GM18951 (cell line): ENCODE measurements around the gene SOAT2.

Source experiments
- POLR2A ChIP-seq: IDR thresholded peaks from 4 replicates; pipeline ENCODE4 v1.6.1; 2011; ENCODE audit warnings: mild to moderate bottlenecking; ENCODE audit not compliant: insufficient read length, insufficient read depth; ENCODE audit errors: extremely low read depth
- in situ Hi-C: fragments of 300-500 bp; cut with MboI; formaldehyde crosslinking; loops from one replicate; pipeline ENCODE4 v1.12.0; 2022; ENCODE audit warnings: low sequenced_read_pairs, mixed read lengths, inconsistent platforms; ENCODE audit not compliant: unreplicated experiment

Gene SOAT2

DNA sequence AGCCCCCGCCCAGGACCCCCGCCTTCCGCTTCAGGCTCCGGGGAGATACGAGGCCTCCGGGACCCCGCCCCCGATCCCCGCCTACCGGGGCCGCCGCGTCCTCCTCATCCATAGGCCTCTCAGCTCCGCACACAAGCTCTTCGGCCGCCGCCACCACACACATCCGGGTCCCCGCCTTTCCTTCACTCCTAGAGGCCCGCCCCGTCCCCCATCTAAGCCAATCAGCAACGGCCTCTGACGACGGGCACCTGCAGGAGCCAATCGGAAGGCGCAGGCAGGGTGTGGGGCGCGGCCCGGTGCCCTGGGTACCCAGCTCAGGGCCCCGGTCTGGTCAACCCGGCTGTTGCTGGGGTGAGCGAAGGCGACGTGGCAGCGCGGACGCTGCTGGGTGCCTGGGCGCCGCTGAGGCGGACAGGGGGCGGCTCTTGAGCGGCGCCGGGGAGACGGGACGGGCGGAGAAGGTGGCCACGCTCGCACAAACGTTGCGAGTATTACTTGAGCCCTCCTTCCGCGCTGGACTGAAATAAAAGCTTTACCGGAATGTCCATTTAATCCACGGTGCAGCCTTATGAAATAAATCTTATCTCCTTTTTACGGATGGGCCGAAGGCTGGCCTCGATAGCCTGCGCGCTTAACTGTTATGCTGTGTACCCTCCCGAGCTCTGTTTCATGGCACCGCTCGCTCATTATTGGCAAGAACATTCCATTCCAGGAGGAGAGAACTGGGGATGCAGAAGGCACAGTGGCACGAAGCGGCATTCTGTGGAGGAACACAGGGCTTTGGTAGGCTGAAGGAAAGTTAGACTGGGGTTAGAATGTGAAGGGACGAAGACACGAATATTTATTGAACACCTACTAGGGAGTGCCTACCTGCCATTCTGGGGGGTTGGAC lies 23.8 kb upstream of the SOAT2 start, which contains the start of gene SPRYD3:
Gene SPRYD3 (minus strand): TSS at position 165 of the 892 bp plus-strand sequence. CDS start 57 bp downstream, at position 108.
- TF ChIP-seq POLR2A = peak; percentile 97
- in situ Hi-C loops = no loop called here

GRCh38 chr12:53082637-53083175 lies 20.6 kb upstream of the SOAT2 start:
- TF ChIP-seq POLR2A = no peak
- in situ Hi-C loops = no loop called here

DNA sequence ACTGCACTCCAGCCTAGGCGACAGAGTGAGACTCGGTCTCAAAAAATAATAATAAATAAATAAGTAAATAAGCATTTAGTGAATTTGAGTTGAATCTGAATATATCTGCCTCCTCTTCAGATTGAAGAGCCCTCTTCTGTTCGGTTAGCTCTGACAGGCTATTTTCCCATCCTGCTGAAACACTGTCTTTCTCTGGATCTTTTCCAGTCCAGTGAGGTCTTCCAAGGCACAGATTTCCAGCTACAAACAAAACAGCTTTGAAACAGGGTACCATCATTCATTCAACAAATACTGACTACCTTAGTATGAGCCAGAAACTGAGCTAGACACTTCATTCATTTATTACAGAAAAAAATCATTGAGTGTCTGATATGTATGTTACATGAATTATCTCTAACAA lies 16.9 kb upstream of the SOAT2 start:
- in situ Hi-C loops = no loop called here
- TF ChIP-seq POLR2A = no peak

DNA sequence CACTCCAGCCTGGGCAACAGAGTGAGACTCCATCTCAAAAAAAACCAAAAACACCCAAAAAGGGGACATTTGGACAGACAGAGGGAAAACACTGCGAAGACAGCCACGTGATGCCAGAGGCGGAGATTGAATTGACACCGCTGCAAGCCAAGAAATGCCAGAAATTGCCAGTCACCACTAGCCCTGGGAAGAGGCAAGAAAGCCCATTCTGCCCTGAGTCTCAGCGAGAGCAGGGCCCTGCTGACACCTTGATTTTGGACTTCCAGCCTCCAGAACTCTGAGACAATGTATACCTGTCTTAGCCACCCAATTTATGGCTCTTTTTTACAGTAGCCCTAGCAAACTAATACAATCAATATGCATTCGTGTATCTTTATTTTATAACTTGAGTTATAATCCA lies 13.2 kb upstream of the SOAT2 start:
- no peak for TF ChIP-seq POLR2A
- in situ Hi-C loops = no loop called here

GRCh38 chr12:53090554-53090953 lies 12.7 kb upstream of the SOAT2 start:
- in situ Hi-C loops = no loop called here
- TF ChIP-seq POLR2A = no peak

GRCh38 chr12:53091756-53092155 lies 11.5 kb upstream of the SOAT2 start:
- no peak for TF ChIP-seq POLR2A
- in situ Hi-C loops = no loop called here

- in situ Hi-C loops = no loop called here
- no peak for TF ChIP-seq POLR2A
These were observed 9.4 kb upstream of the SOAT2 start for GRCh38 chr12:53093777-53094393.

GRCh38 chr12:53094394-53094787 lies 8.9 kb upstream of the SOAT2 start:
- in situ Hi-C loops = no loop called here

DNA sequence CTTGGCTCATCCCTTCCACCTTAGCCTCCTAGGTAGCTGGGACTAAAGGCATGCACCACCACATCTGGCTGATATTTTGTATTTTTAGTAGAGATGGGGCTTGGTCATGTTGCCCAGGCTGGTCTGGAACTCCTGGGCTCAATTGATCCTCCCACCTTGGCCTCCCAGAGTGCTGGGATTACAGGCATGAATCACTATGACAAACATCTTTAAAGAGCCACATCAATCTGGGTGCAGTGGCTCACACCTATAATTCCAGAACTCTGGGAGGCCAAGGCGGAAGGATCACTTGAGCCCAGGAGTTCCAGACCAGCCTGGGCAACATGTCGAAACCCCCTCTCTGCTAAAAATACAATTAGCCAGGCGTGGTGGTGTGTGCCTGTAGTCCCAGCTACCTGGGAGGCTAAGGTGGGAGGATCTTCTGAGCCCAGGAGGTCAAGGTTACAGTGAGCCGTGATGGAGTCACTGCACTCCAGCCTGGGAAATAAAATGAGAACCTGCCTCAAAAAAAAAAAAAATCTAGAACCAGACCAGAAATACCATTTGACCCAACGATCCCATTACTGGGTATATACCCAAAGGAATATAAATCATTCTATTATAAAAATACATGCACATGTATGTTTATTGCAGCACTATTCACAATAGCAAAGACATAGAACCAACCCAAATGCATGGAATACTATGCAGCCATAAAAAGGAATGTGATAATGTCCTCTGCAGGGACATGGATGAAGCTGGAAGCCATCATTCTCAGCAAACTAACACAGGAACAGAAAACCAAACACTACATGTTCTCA lies 8.3 kb upstream of the SOAT2 start:
- in situ Hi-C loops = loop anchor here (5.0 kb wide), 1 partner anchor 33 kb away; no protein-coding TSS in a partner anchor

More at GRCh38 chr12:53094394-53094787, 8.9 kb upstream of the SOAT2 start:
- TF ChIP-seq POLR2A = no peak

DNA sequence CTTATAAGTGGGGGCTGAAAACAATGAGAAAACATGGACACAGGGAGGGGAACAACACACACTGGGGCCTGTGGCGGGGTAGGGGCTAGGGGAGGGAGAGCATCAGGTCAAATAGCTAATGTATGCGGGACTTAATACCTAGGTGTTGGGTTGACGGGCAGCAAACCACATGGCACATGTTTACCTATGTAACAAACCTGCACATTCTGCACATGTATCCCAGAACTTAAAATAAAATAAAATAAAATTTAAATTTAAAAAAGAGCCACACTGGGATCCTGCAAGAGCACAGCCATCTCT lies 7.7 kb upstream of the SOAT2 start:
- in situ Hi-C loops = loop anchor here (5.0 kb wide), 1 partner anchor 33 kb away; no protein-coding TSS in a partner anchor

GRCh38 chr12:53096089-53096741 lies 7.1 kb upstream of the SOAT2 start:
- in situ Hi-C loops = loop anchor here (5.0 kb wide), 1 partner anchor 34 kb away; no protein-coding TSS in a partner anchor

DNA sequence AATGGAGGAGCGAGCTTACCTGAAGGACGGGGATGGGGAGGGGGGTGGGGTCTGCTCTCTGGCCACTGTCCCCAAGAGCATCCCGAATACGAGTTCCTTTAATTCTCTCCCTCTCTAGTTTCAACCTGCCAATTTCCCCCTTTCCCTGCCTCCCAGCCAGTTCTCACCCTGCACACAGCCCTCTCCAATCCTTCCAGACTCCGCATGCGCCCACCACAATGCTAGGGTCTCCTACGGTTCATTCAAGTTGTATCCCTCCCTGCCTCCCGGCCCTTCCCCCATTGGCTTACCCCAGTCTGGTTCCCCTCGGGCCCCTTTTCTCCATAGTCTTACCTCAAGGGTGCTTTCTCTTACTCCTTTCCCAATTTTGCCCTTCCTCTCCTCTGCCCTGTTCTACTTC lies 6.5 kb upstream of the SOAT2 start:
- in situ Hi-C loops = loop anchor here (5.0 kb wide), 1 partner anchor 34 kb away; no protein-coding TSS in a partner anchor
- TF ChIP-seq POLR2A = no peak

More at GRCh38 chr12:53096089-53096741, 7.1 kb upstream of the SOAT2 start:
- no peak for TF ChIP-seq POLR2A

DNA sequence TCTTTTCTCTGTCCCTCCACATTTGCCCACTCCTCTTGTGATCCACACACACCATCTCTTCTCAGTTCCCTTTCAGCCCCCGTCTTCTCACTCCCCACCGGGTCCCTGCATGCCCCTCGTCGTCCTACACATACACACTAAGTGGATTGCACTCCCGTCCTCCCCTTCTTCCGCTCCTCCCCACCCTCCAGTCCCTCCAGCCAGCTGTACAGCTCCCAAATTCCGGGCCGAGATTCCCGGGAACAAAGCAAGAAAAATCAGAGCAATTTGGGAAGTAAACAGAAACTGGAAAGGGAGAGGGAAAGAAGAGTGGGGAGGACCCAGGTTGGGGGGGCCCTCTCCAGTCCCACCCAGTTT lies 6.1 kb upstream of the SOAT2 start:
- TF ChIP-seq POLR2A = no peak
- in situ Hi-C loops = loop anchor here (5.0 kb wide), 1 partner anchor 35 kb away; no protein-coding TSS in a partner anchor
